GM23338 (cell line): ENCODE results near the gene EMC1. TPM values are rescaled to one million over a fixed set of nuclear protein-coding genes. Genes with fewer than 3 reads are reported as not detected.

ENCODE experiments used
- EZH2phosphoT487 ChIP-seq: fragments of 200-600 bp; sonication (generic); IDR thresholded peaks from one replicate; pipeline ENCODE4 v1.8.1; 2018; ENCODE audit warnings: antibody characterized with exemption; ENCODE audit not compliant: unreplicated experiment
- NANOG ChIP-seq: IDR thresholded peaks from 2 replicates; pipeline ENCODE4 v1.6.1; 2016; ENCODE audit warnings: antibody characterized with exemption, borderline replicate concordance
- POLR2AphosphoS5 ChIP-seq: IDR thresholded peaks from 2 replicates; pipeline ENCODE4 v1.6.1; 2016; ENCODE audit warnings: antibody characterized with exemption, low read depth
- ZNF114 ChIP-seq: fragments of 250-450 bp; sonication (Bioruptor Pico); IDR thresholded peaks from 2 replicates; pipeline ENCODE4 v1.5.0; 2020; ENCODE audit warnings: mild to moderate bottlenecking, moderate library complexity
- ZNF331 ChIP-seq: fragments of 250-450 bp; sonication (Bioruptor Pico); IDR thresholded peaks from 2 replicates; pipeline ENCODE4 v1.5.0; 2020; ENCODE audit warnings: low read depth, mild to moderate bottlenecking, moderate library complexity
- polyA plus RNA-seq: library from polyadenylated mRNA; unstranded; fragments of >200 nt; fragmentation: Nextera tagmentation; extraction: Ambion mirVana; gene quantifications from 2 replicates; pipeline ENCODE4 v1.2.1, GENCODE V29; 2016
- total RNA-seq: library from RNA; depleted of rRNA; stranded (reverse); fragments of >200 nt; shearing (Covaris generic); gene quantifications from 2 replicates; pipeline ENCODE4 v1.2.3, GENCODE V29; 2014
- TF ChIP-seq, protein P1 (sequence below): fragments of 250-450 bp; sonication (Bioruptor Pico); IDR thresholded peaks from 2 replicates; pipeline ENCODE4 v1.5.0; 2020; ENCODE audit warnings: mild to moderate bottlenecking, moderate library complexity
- TF ChIP-seq, protein P2 (sequence below): IDR thresholded peaks from one replicate; pipeline ENCODE4 v1.6.1; 2018; ENCODE audit warnings: antibody characterized with exemption; ENCODE audit not compliant: unreplicated experiment
- TF ChIP-seq, protein P3 (sequence below): IDR thresholded peaks from 2 replicates; pipeline ENCODE4 v1.6.1; 2016; ENCODE audit warnings: antibody characterized with exemption

EMC1 gene
- total and polyA plus RNA-seq, 2 experiments from 2014 or later: 17.6 to 53.0 TPM

DNA sequence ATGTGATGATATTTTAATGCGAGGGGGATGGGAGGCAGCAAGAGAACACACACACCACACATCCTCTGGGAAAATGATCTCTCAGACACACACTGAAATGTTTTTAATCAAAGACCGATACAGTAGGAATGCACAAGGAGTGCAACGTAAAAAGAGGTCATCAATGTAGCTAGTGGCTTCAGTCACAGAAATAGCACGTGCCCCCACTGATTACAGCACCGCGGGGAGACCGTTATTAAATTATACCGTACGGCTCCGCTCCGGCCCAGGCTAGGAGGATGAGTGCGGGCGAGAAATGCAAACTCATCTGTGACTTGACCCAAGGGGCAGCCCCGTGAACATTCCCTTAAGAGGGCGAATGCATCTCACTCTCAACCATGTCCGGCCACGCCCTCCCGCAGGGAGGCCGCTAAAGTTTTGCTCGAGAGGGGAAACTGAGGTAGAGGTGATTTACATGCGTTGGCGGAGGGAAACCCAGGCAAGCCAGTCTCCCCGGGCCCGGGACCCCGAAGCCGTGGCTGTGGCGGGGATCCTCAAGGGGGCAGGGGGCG lies 41.8 kb downstream of the EMC1 start (continued):
- TF ChIP-seq, protein P1, sequence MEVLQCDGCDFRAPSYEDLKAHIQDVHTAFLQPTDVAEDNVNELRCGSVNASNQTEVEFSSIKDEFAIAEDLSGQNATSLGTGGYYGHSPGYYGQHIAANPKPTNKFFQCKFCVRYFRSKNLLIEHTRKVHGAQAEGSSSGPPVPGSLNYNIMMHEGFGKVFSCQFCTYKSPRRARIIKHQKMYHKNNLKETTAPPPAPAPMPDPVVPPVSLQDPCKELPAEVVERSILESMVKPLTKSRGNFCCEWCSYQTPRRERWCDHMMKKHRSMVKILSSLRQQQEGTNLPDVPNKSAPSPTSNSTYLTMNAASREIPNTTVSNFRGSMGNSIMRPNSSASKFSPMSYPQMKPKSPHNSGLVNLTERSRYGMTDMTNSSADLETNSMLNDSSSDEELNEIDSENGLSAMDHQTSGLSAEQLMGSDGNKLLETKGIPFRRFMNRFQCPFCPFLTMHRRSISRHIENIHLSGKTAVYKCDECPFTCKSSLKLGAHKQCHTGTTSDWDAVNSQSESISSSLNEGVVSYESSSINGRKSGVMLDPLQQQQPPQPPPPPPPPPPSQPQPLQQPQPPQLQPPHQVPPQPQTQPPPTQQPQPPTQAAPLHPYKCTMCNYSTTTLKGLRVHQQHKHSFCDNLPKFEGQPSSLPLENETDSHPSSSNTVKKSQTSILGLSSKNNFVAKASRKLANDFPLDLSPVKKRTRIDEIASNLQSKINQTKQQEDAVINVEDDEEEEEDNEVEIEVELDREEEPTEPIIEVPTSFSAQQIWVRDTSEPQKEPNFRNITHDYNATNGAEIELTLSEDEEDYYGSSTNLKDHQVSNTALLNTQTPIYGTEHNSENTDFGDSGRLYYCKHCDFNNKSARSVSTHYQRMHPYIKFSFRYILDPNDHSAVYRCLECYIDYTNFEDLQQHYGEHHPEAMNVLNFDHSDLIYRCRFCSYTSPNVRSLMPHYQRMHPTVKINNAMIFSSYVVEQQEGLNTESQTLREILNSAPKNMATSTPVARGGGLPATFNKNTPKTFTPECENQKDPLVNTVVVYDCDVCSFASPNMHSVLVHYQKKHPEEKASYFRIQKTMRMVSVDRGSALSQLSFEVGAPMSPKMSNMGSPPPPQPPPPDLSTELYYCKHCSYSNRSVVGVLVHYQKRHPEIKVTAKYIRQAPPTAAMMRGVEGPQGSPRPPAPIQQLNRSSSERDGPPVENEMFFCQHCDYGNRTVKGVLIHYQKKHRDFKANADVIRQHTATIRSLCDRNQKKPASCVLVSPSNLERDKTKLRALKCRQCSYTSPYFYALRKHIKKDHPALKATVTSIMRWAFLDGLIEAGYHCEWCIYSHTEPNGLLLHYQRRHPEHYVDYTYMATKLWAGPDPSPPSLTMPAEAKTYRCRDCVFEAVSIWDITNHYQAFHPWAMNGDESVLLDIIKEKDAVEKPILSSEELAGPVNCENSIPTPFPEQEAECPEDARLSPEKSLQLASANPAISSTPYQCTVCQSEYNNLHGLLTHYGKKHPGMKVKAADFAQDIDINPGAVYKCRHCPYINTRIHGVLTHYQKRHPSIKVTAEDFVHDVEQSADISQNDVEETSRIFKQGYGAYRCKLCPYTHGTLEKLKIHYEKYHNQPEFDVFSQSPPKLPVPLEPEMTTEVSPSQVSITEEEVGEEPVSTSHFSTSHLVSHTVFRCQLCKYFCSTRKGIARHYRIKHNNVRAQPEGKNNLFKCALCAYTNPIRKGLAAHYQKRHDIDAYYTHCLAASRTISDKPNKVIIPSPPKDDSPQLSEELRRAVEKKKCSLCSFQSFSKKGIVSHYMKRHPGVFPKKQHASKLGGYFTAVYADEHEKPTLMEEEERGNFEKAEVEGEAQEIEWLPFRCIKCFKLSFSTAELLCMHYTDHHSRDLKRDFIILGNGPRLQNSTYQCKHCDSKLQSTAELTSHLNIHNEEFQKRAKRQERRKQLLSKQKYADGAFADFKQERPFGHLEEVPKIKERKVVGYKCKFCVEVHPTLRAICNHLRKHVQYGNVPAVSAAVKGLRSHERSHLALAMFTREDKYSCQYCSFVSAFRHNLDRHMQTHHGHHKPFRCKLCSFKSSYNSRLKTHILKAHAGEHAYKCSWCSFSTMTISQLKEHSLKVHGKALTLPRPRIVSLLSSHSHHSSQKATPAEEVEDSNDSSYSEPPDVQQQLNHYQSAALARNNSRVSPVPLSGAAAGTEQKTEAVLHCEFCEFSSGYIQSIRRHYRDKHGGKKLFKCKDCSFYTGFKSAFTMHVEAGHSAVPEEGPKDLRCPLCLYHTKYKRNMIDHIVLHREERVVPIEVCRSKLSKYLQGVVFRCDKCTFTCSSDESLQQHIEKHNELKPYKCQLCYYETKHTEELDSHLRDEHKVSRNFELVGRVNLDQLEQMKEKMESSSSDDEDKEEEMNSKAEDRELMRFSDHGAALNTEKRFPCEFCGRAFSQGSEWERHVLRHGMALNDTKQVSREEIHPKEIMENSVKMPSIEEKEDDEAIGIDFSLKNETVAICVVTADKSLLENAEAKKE (CRISPR knock-in tag): no peak
- TF ChIP-seq, protein P2, sequence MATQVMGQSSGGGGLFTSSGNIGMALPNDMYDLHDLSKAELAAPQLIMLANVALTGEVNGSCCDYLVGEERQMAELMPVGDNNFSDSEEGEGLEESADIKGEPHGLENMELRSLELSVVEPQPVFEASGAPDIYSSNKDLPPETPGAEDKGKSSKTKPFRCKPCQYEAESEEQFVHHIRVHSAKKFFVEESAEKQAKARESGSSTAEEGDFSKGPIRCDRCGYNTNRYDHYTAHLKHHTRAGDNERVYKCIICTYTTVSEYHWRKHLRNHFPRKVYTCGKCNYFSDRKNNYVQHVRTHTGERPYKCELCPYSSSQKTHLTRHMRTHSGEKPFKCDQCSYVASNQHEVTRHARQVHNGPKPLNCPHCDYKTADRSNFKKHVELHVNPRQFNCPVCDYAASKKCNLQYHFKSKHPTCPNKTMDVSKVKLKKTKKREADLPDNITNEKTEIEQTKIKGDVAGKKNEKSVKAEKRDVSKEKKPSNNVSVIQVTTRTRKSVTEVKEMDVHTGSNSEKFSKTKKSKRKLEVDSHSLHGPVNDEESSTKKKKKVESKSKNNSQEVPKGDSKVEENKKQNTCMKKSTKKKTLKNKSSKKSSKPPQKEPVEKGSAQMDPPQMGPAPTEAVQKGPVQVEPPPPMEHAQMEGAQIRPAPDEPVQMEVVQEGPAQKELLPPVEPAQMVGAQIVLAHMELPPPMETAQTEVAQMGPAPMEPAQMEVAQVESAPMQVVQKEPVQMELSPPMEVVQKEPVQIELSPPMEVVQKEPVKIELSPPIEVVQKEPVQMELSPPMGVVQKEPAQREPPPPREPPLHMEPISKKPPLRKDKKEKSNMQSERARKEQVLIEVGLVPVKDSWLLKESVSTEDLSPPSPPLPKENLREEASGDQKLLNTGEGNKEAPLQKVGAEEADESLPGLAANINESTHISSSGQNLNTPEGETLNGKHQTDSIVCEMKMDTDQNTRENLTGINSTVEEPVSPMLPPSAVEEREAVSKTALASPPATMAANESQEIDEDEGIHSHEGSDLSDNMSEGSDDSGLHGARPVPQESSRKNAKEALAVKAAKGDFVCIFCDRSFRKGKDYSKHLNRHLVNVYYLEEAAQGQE: no peak
- TF ChIP-seq, protein P3, sequence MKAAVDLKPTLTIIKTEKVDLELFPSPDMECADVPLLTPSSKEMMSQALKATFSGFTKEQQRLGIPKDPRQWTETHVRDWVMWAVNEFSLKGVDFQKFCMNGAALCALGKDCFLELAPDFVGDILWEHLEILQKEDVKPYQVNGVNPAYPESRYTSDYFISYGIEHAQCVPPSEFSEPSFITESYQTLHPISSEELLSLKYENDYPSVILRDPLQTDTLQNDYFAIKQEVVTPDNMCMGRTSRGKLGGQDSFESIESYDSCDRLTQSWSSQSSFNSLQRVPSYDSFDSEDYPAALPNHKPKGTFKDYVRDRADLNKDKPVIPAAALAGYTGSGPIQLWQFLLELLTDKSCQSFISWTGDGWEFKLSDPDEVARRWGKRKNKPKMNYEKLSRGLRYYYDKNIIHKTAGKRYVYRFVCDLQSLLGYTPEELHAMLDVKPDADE: no peak
- no peak for TF ChIP-seq ZNF331 (CRISPR knock-in tag)
- no peak for TF ChIP-seq EZH2phosphoT487
- no peak for TF ChIP-seq NANOG
- TF ChIP-seq ZNF114 (CRISPR knock-in tag): no peak
- no peak for TF ChIP-seq POLR2AphosphoS5
